Neural cell (in vitro differentiated cells): ENCODE data around the gene TNFRSF4. TPM values are rescaled to one million over a fixed set of nuclear protein-coding genes. Genes with fewer than 3 reads are reported as not detected.

ENCODE experiments used
- H2AFZ ChIP-seq: fragments of 200-600, 300-800 bp; sonication (generic), shearing (Covaris generic); 2 replicates; pipeline ENCODE4 v1.6.0; 2014; ENCODE audit warnings: low read depth, mild to moderate bottlenecking, antibody characterized with exemption, low read length, moderate library complexity
- H3F3A ChIP-seq: fragments of 200-600 bp; shearing (Covaris generic); 2 replicates; pipeline ENCODE4 v1.6.1; 2016; ENCODE audit warnings: mild to moderate bottlenecking, moderate library complexity, mixed read lengths, antibody characterized with exemption, low read length; ENCODE audit not compliant: insufficient read depth, poor library complexity, severe bottlenecking
- H3K27ac ChIP-seq: fragments of 200-600, 300-800 bp; sonication (generic), shearing (Covaris generic); 2 replicates; pipeline ENCODE4 v1.5.1; 2014; ENCODE audit warnings: mild to moderate bottlenecking, low read length, moderate library complexity
- H3K27me3 ChIP-seq: fragments of 300-800, 200-600 bp; sonication (generic), shearing (Covaris generic); 2 replicates; pipeline ENCODE4 v1.6.0; 2014; ENCODE audit warnings: mild to moderate bottlenecking, low read depth, low read length, moderate library complexity; ENCODE audit not compliant: insufficient read depth
- H3K36me3 ChIP-seq: fragments of 300-800, 200-600 bp; sonication (generic), shearing (Covaris generic); 2 replicates; pipeline ENCODE4 v1.5.1; 2014; ENCODE audit warnings: mild to moderate bottlenecking, antibody characterized with exemption, low read length, moderate library complexity; ENCODE audit not compliant: insufficient read depth
- H3K4me2 ChIP-seq: fragments of 300-800, 200-600 bp; sonication (generic), shearing (Covaris generic); 2 replicates; pipeline ENCODE4 v1.6.0; 2014; ENCODE audit warnings: mild to moderate bottlenecking, low read length
- H3K4me3 ChIP-seq: fragments of 300-800, 200-600 bp; sonication (generic), shearing (Covaris generic); 2 replicates; pipeline ENCODE4 v1.5.1; 2014; ENCODE audit warnings: mild to moderate bottlenecking, low read length, moderate library complexity
- H3K79me2 ChIP-seq: fragments of 200-600 bp; shearing (Covaris generic); replicated peaks from 2 replicates; pipeline ENCODE4 v1.6.0; 2014; ENCODE audit warnings: mild to moderate bottlenecking, low read length, moderate library complexity; ENCODE audit not compliant: insufficient read depth
- H3K9ac ChIP-seq: fragments of 300-800, 200-600 bp; sonication (generic), shearing (Covaris generic); 2 replicates; pipeline ENCODE4 v1.6.1; 2016; ENCODE audit warnings: mild to moderate bottlenecking, low read length, mixed read lengths
- H3K9me2 ChIP-seq: fragments of 200-600 bp; shearing (Covaris generic); 2 replicates; pipeline ENCODE4 v1.6.1; 2016; ENCODE audit warnings: mild to moderate bottlenecking, low read length, mixed read lengths; ENCODE audit not compliant: insufficient read depth
- H3K9me3 ChIP-seq: fragments of 200-600, 300-800 bp; sonication (generic), shearing (Covaris generic); 2 replicates; pipeline ENCODE4 v1.6.1; 2016; ENCODE audit warnings: mild to moderate bottlenecking, mixed run types, low read length, moderate library complexity, mixed read lengths
- H4K20me1 ChIP-seq: fragments of 200-600 bp; shearing (Covaris generic); 2 replicates; pipeline ENCODE4 v1.6.1; 2016; ENCODE audit warnings: mild to moderate bottlenecking, mixed run types; ENCODE audit not compliant: insufficient read depth
- EP300 ChIP-seq: fragments of 450-650 bp; conservative IDR thresholded peaks from 2 replicates; pipeline ENCODE4 v1.6.1; 2014; ENCODE audit warnings: antibody characterized with exemption, mild to moderate bottlenecking, moderate library complexity; ENCODE audit not compliant: poor library complexity, severe bottlenecking
- EZH2 ChIP-seq: fragments of 200-600, 300-800 bp; shearing (Covaris generic), sonication (generic); IDR thresholded peaks from 2 replicates; pipeline ENCODE4 v1.6.1; 2014; ENCODE audit warnings: antibody characterized with exemption, low read length, borderline replicate concordance, mild to moderate bottlenecking; ENCODE audit not compliant: insufficient read depth, poor library complexity, severe bottlenecking
- POLR2AphosphoS5 ChIP-seq: IDR thresholded peaks from 2 replicates; pipeline ENCODE4 v1.6.1; 2012
- RAD21 ChIP-seq: fragments of 450-650 bp; conservative IDR thresholded peaks from 2 replicates; pipeline ENCODE4 v1.6.1; 2014; ENCODE audit warnings: antibody characterized with exemption, mild to moderate bottlenecking, moderate library complexity
- SMC3 ChIP-seq: fragments of 450-650 bp; conservative IDR thresholded peaks from 2 replicates; pipeline ENCODE4 v1.6.1; 2014; ENCODE audit warnings: antibody characterized with exemption, mild to moderate bottlenecking, moderate library complexity; ENCODE audit not compliant: poor library complexity
- TAF1 ChIP-seq: IDR thresholded peaks from 2 replicates; pipeline ENCODE4 v1.6.1; 2012; ENCODE audit warnings: low read depth
- polyA plus RNA-seq: library from polyadenylated mRNA; depleted of rRNA; stranded (reverse); fragments of >200 nt; gene quantifications from 2 replicates; pipeline ENCODE4 v1.2.3, GENCODE V29; 2014
- TF ChIP-seq, protein P1 (sequence below): IDR thresholded peaks from 2 replicates; pipeline ENCODE4 v1.6.1; 2012; ENCODE audit warnings: borderline replicate concordance

The TNFRSF4 gene
- polyA plus RNA-seq, 1 donor from 2014 or later: not detected

DNA sequence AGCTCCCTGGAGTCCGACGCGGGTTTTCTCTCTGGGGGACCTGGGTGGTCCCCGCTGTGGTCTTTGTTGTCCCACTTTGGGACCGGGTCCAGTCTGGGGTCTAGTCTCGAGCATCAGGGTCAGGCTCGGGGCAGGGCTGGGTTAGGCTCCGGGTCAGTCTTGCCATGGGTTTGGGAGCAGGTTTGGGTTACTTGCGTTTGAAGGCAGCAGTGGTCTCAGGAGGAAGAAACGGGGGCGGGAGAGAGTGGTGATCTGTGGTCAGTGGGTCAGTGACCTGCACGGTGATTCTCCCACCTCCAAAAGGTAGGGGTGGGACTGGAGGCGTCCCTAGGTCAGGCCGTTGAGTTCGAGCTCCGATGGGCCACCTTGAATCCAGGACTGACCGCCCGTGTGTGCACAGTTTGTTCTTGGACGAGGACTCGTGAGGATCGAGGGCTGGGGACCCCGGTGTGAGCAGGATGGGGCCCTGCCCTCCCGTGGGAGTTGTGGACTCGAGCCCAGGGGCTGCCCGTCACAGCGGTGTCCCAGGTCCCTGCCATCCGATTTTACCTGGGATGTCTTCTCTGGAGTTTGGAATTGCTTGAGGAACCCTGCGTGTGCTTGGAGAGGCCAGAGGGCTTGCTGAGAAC, 20.3 kb upstream of the TNFRSF4 start:
- TF ChIP-seq, protein P1, sequence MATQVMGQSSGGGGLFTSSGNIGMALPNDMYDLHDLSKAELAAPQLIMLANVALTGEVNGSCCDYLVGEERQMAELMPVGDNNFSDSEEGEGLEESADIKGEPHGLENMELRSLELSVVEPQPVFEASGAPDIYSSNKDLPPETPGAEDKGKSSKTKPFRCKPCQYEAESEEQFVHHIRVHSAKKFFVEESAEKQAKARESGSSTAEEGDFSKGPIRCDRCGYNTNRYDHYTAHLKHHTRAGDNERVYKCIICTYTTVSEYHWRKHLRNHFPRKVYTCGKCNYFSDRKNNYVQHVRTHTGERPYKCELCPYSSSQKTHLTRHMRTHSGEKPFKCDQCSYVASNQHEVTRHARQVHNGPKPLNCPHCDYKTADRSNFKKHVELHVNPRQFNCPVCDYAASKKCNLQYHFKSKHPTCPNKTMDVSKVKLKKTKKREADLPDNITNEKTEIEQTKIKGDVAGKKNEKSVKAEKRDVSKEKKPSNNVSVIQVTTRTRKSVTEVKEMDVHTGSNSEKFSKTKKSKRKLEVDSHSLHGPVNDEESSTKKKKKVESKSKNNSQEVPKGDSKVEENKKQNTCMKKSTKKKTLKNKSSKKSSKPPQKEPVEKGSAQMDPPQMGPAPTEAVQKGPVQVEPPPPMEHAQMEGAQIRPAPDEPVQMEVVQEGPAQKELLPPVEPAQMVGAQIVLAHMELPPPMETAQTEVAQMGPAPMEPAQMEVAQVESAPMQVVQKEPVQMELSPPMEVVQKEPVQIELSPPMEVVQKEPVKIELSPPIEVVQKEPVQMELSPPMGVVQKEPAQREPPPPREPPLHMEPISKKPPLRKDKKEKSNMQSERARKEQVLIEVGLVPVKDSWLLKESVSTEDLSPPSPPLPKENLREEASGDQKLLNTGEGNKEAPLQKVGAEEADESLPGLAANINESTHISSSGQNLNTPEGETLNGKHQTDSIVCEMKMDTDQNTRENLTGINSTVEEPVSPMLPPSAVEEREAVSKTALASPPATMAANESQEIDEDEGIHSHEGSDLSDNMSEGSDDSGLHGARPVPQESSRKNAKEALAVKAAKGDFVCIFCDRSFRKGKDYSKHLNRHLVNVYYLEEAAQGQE: no peak
- TF ChIP-seq SMC3 (no peak), POLR2AphosphoS5 (no peak)
- H3K9ac ChIP-seq: no peak overlapping the region
- H4K20me1 ChIP-seq: no peaks in the 10 kb centered on the region
- H3K9me3 ChIP-seq: no peaks in the 10 kb centered on the region
- no peak overlapping the region for H2AFZ ChIP-seq
- no peaks in the 10 kb centered on the region for H3F3A ChIP-seq
- peaks cover 22% of the 10 kb centered on the region for H3K79me2 ChIP-seq
- H3K4me2 ChIP-seq: no peak overlapping the region
- H3K27me3 ChIP-seq: no peaks in the 10 kb centered on the region
- H3K27ac ChIP-seq: no peak overlapping the region
- H3K4me3 ChIP-seq: no peak overlapping the region
- no peaks in the 10 kb centered on the region for H3K9me2 ChIP-seq
- no peaks in the 10 kb centered on the region for H3K36me3 ChIP-seq

GRCh38 chr1:1233567-1233892, 19.6 kb upstream of the TNFRSF4 start:
- H3K4me2 ChIP-seq: no peak overlapping the region
- TF ChIP-seq EZH2: no peak
- TF ChIP-seq SMC3: no peak
- TF ChIP-seq, protein P1: no peak
- no peak for TF ChIP-seq POLR2AphosphoS5
- no peak for TF ChIP-seq RAD21
- TF ChIP-seq EP300: no peak
- TF ChIP-seq TAF1: no peak
- no peaks in the 10 kb centered on the region for H3K36me3 ChIP-seq
- no peak overlapping the region for H3K9ac ChIP-seq
- peaks cover 24% of the 10 kb centered on the region for H3K79me2 ChIP-seq
- no peak overlapping the region for H2AFZ ChIP-seq
- no peaks in the 10 kb centered on the region for H4K20me1 ChIP-seq
- H3K27ac ChIP-seq: no peak overlapping the region
- no peaks in the 10 kb centered on the region for H3K27me3 ChIP-seq
- H3K9me3 ChIP-seq: no peaks in the 10 kb centered on the region
- H3K9me2 ChIP-seq: no peaks in the 10 kb centered on the region
- H3F3A ChIP-seq: no peaks in the 10 kb centered on the region
- H3K4me3 ChIP-seq: no peak overlapping the region
